Measurements from ENCODE around the gene SHPK. TPM values are rescaled to one million over a fixed set of nuclear protein-coding genes. Genes with fewer than 3 reads are reported as not detected.

Gene SHPK, protein sequence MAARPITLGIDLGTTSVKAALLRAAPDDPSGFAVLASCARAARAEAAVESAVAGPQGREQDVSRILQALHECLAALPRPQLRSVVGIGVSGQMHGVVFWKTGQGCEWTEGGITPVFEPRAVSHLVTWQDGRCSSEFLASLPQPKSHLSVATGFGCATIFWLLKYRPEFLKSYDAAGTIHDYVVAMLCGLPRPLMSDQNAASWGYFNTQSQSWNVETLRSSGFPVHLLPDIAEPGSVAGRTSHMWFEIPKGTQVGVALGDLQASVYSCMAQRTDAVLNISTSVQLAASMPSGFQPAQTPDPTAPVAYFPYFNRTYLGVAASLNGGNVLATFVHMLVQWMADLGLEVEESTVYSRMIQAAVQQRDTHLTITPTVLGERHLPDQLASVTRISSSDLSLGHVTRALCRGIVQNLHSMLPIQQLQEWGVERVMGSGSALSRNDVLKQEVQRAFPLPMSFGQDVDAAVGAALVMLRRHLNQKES
- polyA plus RNA-seq (ENCODE audit: low read depth in 6 of 6), result 1 to 10 TPM; 4.3 to 8.4 (median 6.6) TPM

DNA sequence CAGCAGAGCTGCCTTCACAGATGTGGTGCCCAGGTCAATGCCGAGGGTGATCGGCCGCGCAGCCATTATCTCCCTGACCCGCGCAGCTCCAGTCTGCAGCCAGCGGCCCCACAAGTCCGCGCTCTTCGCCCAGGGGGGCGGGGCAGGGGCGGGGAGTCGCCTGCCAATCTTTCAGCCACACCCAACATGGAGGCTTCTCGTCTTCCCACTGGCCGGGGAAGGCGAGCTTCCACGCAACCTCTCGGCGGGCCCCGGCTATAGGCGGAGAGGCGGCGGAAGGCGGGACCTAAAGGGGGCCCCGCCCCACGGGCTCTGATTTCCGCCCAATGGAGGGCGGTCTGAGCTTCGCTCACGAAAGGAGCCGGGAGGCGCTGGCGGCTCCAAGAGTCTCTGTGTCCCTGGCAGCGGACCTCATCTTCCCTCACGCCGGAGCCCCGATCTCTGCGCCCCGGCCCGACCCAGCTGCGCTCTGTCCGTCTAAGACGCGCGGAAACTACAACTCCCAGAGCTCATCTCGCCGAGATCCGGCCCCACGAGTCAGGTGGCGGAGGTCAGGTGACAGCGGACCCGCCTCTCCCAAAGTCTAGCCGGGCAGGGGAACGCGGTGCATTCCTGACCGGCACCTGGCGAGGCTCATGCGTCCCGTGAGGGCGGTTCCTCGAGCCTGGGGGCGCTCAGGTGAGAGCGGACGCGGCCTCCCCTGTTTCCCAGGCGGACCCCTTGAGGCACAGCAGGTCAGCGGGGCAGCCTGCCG lies at the start of gene SHPK, which contains the start of gene CTNS:
TSS of gene SHPK (minus strand) at position 97 of the 754 bp plus-strand sequence. CDS start at position 66, 31 bp downstream.
TSS of gene CTNS (plus strand) at position 607 of the 754 bp plus-strand sequence. CDS start 3,447 bp downstream, outside the sequence.
- Mint-ChIP-seq H3K36me3 (no peaks in the 10 kb centered on the region), H3K27me3 (no peaks in the 10 kb centered on the region), H3K27ac (peak within 1 kb of the TSS; percentile 98 to 100 (median 99)), H3K4me3 (peak within 1 kb of the TSS; percentile 91 to 100 (median 98)), H3K4me1 (peaks cover 21 to 35% (median 33%) of the 10 kb centered on the region in 3 donors), H3K9me3 (no peaks in the 10 kb centered on the region)
- peak; percentile 95 for DNase-seq
- ATAC-seq (ENCODE audit: low read depth in 2 of 2), result peak; percentile 95 to 97

DNA sequence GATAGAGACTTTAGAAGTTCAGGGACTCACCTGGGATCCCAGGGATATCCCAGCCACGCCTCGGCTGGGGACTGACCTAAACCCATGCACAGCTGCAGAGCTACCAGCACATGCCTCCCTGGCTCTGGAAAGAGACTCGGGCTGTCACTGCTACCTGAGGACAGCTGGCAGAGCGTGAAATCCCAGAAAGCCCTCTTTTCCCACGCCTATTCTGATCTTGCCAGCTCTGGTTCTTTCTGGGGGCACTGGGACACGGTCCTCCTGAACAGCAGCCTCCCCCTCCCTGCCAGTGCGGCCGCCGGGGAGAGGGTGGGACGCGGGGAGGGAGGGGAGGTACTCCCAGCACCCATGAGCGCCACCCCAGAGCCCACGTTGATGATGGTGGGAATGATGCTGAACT lies 49.1 kb upstream of the SHPK start:
- no peaks in the 10 kb centered on the region for H3K9me3 Mint-ChIP-seq
- H3K27me3 Mint-ChIP-seq, result no peaks in the 10 kb centered on the region
- DNase-seq (peak; percentile 31), ATAC-seq (ENCODE audit: low read depth in 2 of 2) (no peak)
- peak overlapping the region; percentile 15 to 73 (median 41) for H3K4me3 Mint-ChIP-seq
- peak overlapping the region; percentile 49 to 92 (median 80) for H3K27ac Mint-ChIP-seq
- peaks cover 44 to 60% (median 59%) of the 10 kb centered on the region in 3 donors for H3K4me1 Mint-ChIP-seq
- peaks cover 6 to 11% of the 10 kb centered on the region in 2 donors for H3K36me3 Mint-ChIP-seq

DNA sequence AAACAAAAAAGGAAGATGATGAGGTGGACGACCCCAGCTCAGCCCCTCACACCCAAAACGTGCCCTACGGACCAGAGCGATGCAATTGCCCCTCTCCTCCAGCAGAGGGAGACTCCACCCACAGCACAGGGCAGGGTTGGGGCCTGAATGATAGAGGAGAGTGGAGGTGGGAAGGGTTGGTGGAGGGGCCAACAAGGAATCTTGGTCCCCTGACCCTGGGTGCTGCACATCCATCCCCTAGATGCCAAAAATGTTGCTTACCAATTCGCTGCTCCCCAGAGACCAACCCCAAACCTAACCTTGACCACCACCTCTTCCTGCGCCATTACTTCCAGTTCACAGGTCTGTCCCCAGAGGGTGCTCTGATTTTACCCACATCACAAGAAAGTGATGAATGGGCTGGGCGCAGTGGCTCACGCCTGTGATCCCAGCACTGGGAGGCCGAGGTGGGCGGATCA lies 47.0 kb upstream of the SHPK start:
- no peaks in the 10 kb centered on the region for H3K9me3 Mint-ChIP-seq
- H3K36me3 Mint-ChIP-seq, result peaks cover 0 to under 1% of the 10 kb centered on the region in 2 donors
- H3K27ac Mint-ChIP-seq, result peak overlapping the region; percentile 70 to 93 (median 90)
- ATAC-seq (ENCODE audit: low read depth in 2 of 2), result peak; percentile 73
- H3K4me3 Mint-ChIP-seq, result peak overlapping the region; percentile 23 to 78 (median 56)
- peak; percentile 74 for DNase-seq
- H3K4me1 Mint-ChIP-seq, result peaks cover 28 to 53% (median 44%) of the 10 kb centered on the region in 3 donors
- H3K27me3 Mint-ChIP-seq, result no peaks in the 10 kb centered on the region

DNA sequence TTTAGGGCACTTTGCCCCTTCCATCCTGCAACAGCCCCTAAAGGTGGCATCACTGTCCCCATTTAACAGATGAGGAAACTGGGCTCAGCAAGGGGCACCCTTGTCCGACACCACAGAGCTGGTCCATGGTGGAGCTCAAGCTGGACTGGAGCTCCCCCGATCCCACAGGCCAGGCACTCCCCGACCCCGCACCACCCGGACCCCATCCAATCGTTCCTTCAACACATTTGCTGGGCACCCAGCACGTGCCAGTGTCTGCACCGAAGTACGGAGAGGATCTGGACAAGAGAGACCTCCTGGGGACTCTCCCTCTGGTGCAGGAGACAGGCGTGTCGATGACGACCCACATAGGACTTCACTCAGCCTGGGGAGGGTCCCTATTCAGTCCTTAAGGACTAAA lies 46.0 kb upstream of the SHPK start:
- DNase-seq (no peak), ATAC-seq (ENCODE audit: low read depth in 2 of 2) (no peak)
- Mint-ChIP-seq H3K4me3 (peak overlapping the region in 2 of 8 donors; percentile 45 to 50), H3K27me3 (no peaks in the 10 kb centered on the region), H3K27ac (peak overlapping the region in 4 of 6 donors; percentile 76 to 93 (median 86)), H3K4me1 (peaks cover 28 to 56% (median 50%) of the 10 kb centered on the region in 3 donors), H3K9me3 (no peaks in the 10 kb centered on the region), H3K36me3 (no peaks in the 10 kb centered on the region)

DNA sequence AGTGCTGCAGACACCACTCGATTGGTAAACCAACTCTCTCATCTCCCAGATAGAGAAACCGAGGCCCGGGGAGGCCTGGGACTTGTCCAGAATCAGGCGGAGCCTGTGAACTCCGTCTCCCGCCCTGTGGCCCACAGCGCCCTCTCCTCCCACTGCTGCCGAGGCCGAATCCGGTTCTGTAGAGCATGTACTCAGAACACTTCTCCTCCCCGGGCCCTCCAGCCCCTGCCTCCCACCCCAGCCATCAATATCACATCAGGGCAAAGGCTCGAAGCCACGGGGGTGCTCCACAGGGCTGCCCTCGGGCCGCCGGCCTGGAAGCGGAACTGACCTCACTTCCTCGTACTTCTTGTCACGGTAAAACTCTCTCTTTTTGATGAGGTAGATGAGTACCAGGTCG lies 45.5 kb upstream of the SHPK start:
- no peaks in the 10 kb centered on the region for H3K36me3 Mint-ChIP-seq
- peak overlapping the region in 1 of 6 donors; percentile 84 for H3K27ac Mint-ChIP-seq
- H3K27me3 Mint-ChIP-seq, result no peaks in the 10 kb centered on the region
- H3K9me3 Mint-ChIP-seq, result no peaks in the 10 kb centered on the region
- ATAC-seq (ENCODE audit: low read depth in 2 of 2) (no peak), DNase-seq (no peak)
- H3K4me3 Mint-ChIP-seq, result peak overlapping the region in 1 of 8 donors; percentile 45
- H3K4me1 Mint-ChIP-seq, result peaks cover 28 to 56% (median 50%) of the 10 kb centered on the region in 3 donors

DNA sequence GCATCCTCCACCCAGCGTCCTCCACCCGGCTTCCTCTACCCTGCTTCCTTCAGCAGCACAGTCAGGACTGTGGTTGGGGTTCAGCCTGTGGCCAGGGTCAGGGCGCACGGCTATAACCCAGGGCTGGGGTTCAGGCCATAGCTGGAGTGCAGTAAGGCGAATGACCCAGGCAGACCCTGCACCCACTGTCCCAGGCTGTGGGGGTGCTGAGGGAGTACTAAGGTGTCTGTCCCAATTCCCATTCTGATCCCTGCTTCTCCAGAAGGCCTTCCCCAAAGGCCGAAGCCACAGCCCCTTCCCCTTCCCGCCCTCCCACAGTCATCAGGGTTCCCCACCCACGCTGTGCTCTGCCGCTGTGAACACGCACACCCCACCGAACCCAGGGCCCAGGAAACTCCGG lies 45.0 kb upstream of the SHPK start:
- H3K27me3 Mint-ChIP-seq, result no peaks in the 10 kb centered on the region
- H3K27ac Mint-ChIP-seq, result no peak overlapping the region
- H3K36me3 Mint-ChIP-seq, result no peaks in the 10 kb centered on the region
- ATAC-seq (ENCODE audit: low read depth in 2 of 2), result no peak
- H3K4me3 Mint-ChIP-seq, result no peak overlapping the region
- peaks cover 28 to 60% (median 50%) of the 10 kb centered on the region in 3 donors for H3K4me1 Mint-ChIP-seq
- no peak for DNase-seq
- no peaks in the 10 kb centered on the region for H3K9me3 Mint-ChIP-seq

DNA sequence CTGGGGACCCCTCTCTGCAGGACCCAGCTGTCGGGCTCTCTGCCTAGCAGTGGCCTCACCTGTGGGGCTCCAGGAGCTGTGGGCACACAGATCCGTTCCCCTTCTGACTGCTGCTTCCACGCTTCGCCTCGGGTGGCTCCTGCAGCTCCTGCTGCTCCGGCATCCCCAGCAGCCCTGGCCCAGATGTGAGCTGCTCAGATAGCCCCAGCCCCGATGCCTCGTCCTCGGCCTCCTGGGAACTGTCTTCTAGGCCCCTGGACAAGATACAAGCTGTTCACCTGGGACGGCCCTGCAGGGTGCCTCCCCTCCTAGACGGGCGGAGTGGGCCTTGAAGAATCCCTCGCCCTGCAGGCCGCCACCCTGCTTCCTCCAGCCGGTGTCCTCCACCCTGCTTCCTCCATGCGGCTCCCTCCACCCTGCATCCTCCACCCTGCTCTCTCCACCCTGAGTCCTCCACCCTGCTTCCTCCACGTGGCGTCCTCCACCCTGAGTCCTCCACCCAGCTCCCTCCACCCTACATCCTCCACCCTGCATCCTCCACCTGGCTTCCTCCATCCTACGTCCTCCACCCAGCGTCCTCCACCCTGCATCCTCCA lies 43.6 kb upstream of the SHPK start:
- Mint-ChIP-seq H3K4me1 (peaks cover 24 to 56% (median 45%) of the 10 kb centered on the region in 3 donors), H3K9me3 (no peaks in the 10 kb centered on the region), H3K27me3 (no peaks in the 10 kb centered on the region), H3K27ac (peak overlapping the region in 1 of 6 donors; percentile 88), H3K36me3 (no peaks in the 10 kb centered on the region), H3K4me3 (no peak overlapping the region)
- DNase-seq (no peak), ATAC-seq (ENCODE audit: low read depth in 2 of 2) (no peak)

DNA sequence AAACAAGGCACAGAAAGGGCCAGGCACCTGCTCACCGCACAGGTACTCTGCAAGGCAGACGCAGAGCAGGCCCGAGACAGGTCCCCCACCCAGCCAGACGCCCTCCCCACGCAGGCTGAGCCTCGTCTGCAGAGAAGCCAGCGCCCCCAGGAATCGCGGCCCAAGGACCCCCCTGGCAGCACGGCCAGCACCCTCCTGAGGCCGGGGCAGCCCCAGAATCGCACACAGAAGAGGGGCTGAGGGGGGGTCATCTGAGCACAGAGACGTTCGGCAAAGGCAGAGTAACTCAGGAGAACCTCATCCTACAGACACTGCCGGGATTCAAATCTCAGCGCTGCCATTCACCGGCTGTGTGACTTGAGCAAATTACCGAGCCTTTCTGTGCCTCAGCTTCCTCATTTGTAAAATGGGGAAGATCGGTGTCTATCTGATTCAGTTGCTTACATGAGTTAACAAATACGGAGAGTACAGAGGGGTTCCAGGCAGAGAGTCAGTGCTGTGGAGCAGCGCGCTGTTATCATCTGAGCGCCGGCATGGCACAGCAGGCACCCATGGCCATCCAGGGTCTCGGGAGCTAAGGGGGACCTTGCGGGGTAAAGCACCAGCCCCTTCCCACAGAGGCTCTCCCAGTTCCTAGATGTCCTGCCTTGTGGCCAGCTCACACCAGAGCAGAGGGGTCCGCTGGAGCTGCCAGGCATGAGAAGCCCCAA lies 42.9 kb upstream of the SHPK start:
- Mint-ChIP-seq H3K4me1 (peaks cover 21 to 53% (median 44%) of the 10 kb centered on the region in 3 donors), H3K36me3 (no peaks in the 10 kb centered on the region), H3K27ac (peak overlapping the region in 2 of 6 donors; percentile 29 to 71), H3K27me3 (no peaks in the 10 kb centered on the region), H3K9me3 (no peaks in the 10 kb centered on the region), H3K4me3 (no peak overlapping the region)
- ATAC-seq (ENCODE audit: low read depth in 2 of 2), result no peak
- DNase-seq, result no peak

DNA sequence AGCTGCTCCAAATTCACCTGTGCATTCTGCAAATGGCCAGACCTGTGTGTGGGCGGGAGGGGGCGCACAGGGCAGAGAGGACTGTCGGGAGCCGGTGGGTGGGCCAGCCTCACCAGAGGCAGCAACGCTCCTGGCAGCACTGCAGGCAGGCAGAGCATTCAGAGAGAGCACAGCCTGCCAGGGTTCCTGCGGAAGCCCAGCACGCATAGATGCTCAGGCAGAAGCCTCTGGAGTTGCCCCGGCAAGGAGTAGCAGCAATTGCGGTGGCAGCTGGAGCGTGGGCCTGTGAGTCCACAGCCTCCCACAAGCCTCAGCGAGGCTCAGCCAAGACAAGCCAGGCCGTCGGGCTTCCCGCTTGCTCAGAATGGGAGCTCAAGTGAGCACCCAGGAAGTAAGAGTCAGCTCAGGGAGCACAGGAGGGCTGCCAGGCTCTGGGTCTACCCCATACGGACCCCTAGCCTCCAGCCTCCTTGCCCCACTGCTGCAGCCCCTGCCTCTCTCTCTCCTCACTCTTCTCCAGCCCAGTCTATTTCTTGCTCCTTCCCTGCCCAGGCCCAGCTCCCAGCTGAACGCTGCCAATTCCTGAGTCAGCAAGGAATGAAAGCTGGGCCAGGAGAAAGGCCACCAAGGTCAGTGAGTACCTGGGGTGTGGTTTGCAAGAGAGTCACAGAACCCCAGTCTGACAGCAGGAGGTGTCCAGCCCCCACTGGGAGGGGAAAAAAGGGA lies 42.2 kb upstream of the SHPK start:
- DNase-seq, result no peak
- Mint-ChIP-seq H3K4me1 (peaks cover 18 to 46% (median 38%) of the 10 kb centered on the region in 3 donors), H3K9me3 (no peaks in the 10 kb centered on the region), H3K36me3 (no peaks in the 10 kb centered on the region), H3K4me3 (no peak overlapping the region), H3K27ac (peak overlapping the region in 2 of 6 donors; percentile 29 to 69), H3K27me3 (no peaks in the 10 kb centered on the region)
- ATAC-seq (ENCODE audit: low read depth in 2 of 2), result no peak

DNA sequence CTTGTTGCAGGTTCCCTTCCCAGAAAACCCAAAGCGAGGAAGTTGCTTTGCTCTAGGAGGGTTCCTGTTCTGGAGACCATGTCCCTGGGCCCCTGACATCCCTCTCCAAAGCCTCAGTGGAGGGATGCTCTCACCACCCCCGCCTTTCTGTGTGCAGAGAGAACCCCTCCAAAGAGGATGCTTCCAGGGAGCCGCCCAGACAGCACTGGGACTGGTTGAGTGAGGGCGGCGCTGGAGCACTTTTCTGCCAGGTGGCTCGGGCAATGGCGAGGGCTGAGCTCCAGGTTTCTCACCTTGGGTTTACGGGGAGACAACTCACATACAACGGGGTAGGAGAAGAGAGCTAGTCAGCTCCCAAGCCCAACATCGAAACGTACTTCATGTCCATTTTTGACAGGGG lies 39.8 kb upstream of the SHPK start:
- Mint-ChIP-seq H3K4me1 (peaks cover 7 to 39% (median 36%) of the 10 kb centered on the region in 3 donors), H3K36me3 (no peaks in the 10 kb centered on the region), H3K27me3 (no peaks in the 10 kb centered on the region), H3K9me3 (no peaks in the 10 kb centered on the region), H3K27ac (peak overlapping the region in 2 of 6 donors; percentile 22 to 66), H3K4me3 (peak overlapping the region in 1 of 8 donors; percentile 54)
- no peak for ATAC-seq (ENCODE audit: low read depth in 2 of 2)
- DNase-seq, result no peak

DNA sequence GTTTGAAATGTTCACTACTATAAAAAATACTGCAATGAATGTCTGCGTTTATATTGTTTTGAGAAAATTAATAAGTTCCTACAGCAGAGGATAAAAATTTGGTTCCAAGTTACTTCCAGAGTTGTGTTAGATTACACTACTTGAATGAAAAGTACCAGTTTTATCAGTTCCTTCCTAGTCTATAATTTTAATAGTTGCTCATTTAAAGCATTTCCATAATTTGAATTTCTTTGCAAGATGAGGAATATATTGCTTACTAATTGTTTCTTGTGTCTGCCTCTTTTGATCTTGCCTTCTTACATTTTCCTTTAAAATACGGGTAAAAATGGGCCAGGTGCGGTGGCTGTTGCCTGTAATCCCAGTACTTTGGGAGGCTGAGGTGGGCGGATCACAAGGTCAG lies 36.5 kb upstream of the SHPK start:
- no peak for ATAC-seq (ENCODE audit: low read depth in 2 of 2)
- Mint-ChIP-seq H3K36me3 (no peaks in the 10 kb centered on the region), H3K4me1 (peaks cover 11 to 39% (median 39%) of the 10 kb centered on the region in 3 donors), H3K4me3 (peak overlapping the region in 2 of 8 donors; percentile 59 to 98), H3K27ac (peak overlapping the region in 3 of 6 donors; percentile 60 to 87 (median 63)), H3K9me3 (no peaks in the 10 kb centered on the region), H3K27me3 (no peaks in the 10 kb centered on the region)
- no peak for DNase-seq

DNA sequence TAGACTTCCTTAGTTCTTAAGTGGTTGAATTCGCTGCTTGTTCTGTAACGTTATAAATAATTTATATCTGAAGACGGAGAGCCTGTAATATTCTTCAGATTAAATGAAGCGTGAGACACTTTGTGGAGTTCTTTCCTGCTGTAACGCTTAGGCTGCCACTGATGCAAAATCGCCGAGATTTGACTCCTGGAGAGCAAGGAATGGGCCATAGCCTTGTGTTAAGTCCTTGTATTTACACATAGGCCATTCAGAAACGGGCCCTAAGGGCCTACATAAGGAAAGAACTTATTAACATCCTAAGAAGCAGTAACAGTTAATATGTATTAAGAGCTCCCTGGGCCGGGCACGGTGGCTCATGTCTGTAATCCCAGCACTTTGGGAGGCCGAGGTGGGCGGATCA lies 33.5 kb upstream of the SHPK start:
- Mint-ChIP-seq H3K27me3 (no peaks in the 10 kb centered on the region), H3K9me3 (no peaks in the 10 kb centered on the region), H3K36me3 (no peaks in the 10 kb centered on the region), H3K4me1 (peaks cover 20 to 45% (median 42%) of the 10 kb centered on the region in 3 donors), H3K4me3 (peak overlapping the region; percentile 91 to 98 (median 94)), H3K27ac (peak overlapping the region; percentile 84 to 96 (median 93))
- ATAC-seq (ENCODE audit: low read depth in 2 of 2) (no peak), DNase-seq (no peak)
